HL-60 (cell line): ENCODE measurements around the gene PRKAR1B.
"Not testable (repeated sequence)": the region's sequence is repeated elsewhere in the genome, so short reads cannot be mapped to it uniquely, and the experiment has no call there.

Experiments used
- DNase-seq, 2 experiments: peaks; one replicate each; pipeline ENCODE4 v3.0.0-alpha.2; 2010 to 2020; ENCODE audit warnings: low read depth in 1 of 2, low spot score in 1 of 2
- H3K27ac ChIP-seq: fragments of 250-450 bp; sonication (Bioruptor Pico); replicated peaks from 2 replicates; pipeline ENCODE4 v1.5.1; 2020; ENCODE audit warnings: mild to moderate bottlenecking, moderate library complexity
- H3K27me3 ChIP-seq: fragments of 250-450 bp; sonication (Bioruptor Pico); 2 replicates; pipeline ENCODE4 v1.5.1; 2021; ENCODE audit warnings: mild to moderate bottlenecking, moderate library complexity; ENCODE audit not compliant: insufficient read depth, poor library complexity, severe bottlenecking
- H3K4me3 ChIP-seq: replicated peaks from 2 replicates; pipeline ENCODE4 v1.5.1; 2011; ENCODE audit warnings: mild to moderate bottlenecking, control low read depth, low read length; ENCODE audit not compliant: insufficient read depth
- GABPA ChIP-seq: IDR thresholded peaks from 2 replicates; pipeline ENCODE4 v1.6.1; 2012; ENCODE audit warnings: low read depth
- POLR2AphosphoS5 ChIP-seq: IDR thresholded peaks from 2 replicates; pipeline ENCODE4 v1.6.1; 2012; ENCODE audit warnings: low read depth
- SPI1 ChIP-seq: IDR thresholded peaks from 2 replicates; pipeline ENCODE4 v1.6.1; 2012; ENCODE audit warnings: low read depth, mild to moderate bottlenecking, borderline replicate concordance
- TF ChIP-seq, protein P1 (sequence below): IDR thresholded peaks from 2 replicates; pipeline ENCODE4 v1.6.1; 2012; ENCODE audit warnings: low read depth; ENCODE audit not compliant: insufficient replicate concordance
- TF ChIP-seq, protein P2 (sequence below): IDR thresholded peaks from one replicate; pipeline ENCODE4 v1.5.1; 2011; ENCODE audit warnings: low read length, control low read depth, inconsistent platforms; ENCODE audit not compliant: insufficient read depth

Gene PRKAR1B

DNA sequence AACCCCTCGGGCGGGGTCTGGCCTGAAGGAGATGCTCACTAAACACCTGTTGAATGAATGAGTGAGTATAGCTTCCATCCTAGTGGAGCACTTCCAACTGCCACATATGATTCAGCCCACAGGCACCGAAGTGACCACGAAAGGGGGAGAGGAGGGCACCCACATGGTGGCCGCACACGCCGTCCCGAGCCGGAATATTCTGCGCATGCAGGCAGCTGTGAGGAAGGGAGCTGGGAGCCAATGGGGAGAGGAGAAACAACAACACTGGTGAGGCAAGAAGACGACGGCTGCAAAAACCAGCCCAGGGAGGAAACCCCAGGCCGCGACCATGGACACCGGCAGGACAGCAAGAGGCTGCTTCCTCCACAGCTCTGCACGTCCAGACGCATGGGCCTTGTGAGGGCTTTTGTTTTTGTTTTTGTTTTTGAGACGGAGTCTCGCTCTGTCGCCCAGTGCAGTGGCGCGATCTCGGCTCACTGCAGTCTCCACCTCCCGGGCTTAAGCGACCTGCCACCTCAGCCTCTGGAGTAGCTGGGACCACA, 67.7 kb downstream of the PRKAR1B start:
- H3K4me3 ChIP-seq: no peak overlapping the region
- DNase-seq: no peak
- H3K27ac ChIP-seq: no peak overlapping the region
- TF ChIP-seq POLR2AphosphoS5 (no peak), GABPA (no peak), SPI1 (no peak)
- TF ChIP-seq, protein P1, sequence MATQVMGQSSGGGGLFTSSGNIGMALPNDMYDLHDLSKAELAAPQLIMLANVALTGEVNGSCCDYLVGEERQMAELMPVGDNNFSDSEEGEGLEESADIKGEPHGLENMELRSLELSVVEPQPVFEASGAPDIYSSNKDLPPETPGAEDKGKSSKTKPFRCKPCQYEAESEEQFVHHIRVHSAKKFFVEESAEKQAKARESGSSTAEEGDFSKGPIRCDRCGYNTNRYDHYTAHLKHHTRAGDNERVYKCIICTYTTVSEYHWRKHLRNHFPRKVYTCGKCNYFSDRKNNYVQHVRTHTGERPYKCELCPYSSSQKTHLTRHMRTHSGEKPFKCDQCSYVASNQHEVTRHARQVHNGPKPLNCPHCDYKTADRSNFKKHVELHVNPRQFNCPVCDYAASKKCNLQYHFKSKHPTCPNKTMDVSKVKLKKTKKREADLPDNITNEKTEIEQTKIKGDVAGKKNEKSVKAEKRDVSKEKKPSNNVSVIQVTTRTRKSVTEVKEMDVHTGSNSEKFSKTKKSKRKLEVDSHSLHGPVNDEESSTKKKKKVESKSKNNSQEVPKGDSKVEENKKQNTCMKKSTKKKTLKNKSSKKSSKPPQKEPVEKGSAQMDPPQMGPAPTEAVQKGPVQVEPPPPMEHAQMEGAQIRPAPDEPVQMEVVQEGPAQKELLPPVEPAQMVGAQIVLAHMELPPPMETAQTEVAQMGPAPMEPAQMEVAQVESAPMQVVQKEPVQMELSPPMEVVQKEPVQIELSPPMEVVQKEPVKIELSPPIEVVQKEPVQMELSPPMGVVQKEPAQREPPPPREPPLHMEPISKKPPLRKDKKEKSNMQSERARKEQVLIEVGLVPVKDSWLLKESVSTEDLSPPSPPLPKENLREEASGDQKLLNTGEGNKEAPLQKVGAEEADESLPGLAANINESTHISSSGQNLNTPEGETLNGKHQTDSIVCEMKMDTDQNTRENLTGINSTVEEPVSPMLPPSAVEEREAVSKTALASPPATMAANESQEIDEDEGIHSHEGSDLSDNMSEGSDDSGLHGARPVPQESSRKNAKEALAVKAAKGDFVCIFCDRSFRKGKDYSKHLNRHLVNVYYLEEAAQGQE: no peak
- TF ChIP-seq, protein P2, sequence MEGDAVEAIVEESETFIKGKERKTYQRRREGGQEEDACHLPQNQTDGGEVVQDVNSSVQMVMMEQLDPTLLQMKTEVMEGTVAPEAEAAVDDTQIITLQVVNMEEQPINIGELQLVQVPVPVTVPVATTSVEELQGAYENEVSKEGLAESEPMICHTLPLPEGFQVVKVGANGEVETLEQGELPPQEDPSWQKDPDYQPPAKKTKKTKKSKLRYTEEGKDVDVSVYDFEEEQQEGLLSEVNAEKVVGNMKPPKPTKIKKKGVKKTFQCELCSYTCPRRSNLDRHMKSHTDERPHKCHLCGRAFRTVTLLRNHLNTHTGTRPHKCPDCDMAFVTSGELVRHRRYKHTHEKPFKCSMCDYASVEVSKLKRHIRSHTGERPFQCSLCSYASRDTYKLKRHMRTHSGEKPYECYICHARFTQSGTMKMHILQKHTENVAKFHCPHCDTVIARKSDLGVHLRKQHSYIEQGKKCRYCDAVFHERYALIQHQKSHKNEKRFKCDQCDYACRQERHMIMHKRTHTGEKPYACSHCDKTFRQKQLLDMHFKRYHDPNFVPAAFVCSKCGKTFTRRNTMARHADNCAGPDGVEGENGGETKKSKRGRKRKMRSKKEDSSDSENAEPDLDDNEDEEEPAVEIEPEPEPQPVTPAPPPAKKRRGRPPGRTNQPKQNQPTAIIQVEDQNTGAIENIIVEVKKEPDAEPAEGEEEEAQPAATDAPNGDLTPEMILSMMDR: no peak
- no peaks in the 10 kb centered on the region for H3K27me3 ChIP-seq

DNA sequence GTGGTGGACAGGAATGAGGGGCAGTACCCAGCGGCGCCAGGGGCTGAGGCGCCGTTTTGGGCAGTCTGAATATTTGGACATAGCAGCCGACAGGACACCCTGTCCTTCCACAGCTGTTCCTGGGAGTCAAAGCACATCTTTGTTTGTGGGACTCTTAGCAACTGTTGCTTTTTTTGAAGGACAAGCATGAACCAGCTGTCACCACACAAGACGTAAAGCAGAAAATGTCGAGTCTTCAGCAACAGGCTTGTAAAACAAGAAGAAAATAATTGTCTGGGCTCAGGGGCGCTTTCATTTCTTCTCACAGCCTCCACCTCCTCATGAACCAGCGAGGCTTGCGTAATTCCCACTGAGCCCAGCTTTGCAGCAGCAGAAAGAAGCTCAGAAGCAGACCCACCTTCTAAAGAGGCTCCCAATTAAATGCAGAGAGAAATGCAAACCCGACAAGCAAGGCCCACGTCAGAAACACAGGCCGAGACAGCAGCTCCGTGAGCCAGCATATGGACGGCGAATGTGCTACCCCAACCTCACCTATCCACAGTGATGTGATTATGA, 69.4 kb downstream of the PRKAR1B start:
- Histone ChIP-seq H3K27ac (no peak overlapping the region), H3K27me3 (no peaks in the 10 kb centered on the region), H3K4me3 (no peak overlapping the region)
- TF ChIP-seq, protein P1: no peak
- TF ChIP-seq, protein P2: no peak
- TF ChIP-seq SPI1 (no peak), POLR2AphosphoS5 (no peak), GABPA (no peak)
- peak in 1 of 2 experiments; percentile 9 for DNase-seq

DNA sequence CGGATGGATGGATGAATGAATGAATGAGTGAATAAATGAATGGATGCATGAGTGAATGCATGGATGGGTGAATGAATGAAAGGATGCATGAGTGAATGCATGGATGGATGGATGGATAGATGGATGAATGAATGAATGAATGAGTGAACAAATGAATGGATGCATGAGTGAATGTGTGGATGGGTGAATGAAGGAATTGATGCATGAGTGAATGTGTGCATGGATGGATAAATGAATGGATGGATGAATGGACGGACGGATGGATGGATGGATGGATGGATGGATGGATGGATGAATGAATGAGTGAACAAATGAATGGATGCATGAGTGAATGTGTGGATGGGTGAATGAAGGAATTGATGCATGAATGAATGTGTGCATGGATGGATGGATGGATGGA, 70.1 kb downstream of the PRKAR1B start:
- DNase-seq, H3K27ac ChIP-seq, H3K4me3 ChIP-seq, H3K27me3 ChIP-seq: not testable (repeated sequence)

DNA sequence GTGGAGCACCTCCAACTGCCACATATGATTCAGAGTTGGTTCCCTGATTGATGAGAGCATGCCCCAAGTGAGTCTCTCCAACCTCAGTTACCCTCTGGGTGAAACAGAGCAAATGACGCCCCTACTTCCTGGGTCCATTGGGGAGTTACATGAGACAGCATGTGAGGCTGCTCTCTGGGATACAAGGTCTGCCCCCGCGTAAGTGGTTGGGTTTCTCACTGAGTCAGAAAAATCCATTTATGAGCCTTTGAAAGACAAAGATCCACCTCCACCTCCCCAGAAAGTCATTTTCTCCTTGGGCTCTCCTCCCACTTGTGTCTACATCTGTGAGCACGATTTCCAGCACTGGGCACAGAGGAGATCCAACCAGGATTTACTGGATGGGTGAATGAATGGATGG, 71.3 kb downstream of the PRKAR1B start:
- Histone ChIP-seq H3K27me3 (no peaks in the 10 kb centered on the region), H3K27ac (no peak overlapping the region), H3K4me3 (no peak overlapping the region)
- TF ChIP-seq, protein P2: no peak
- TF ChIP-seq POLR2AphosphoS5 (no peak), SPI1 (no peak)
- no peak for DNase-seq
